Motor neuron (in vitro differentiated cells): ENCODE results near the gene SCD5. TPM values are rescaled to one million over a fixed set of nuclear protein-coding genes. Genes with fewer than 3 reads are reported as not detected.

Experiments used
- ATAC-seq, 8 experiments: fragments of 200-7000 bp; cut with Tn5 transposase; replicated peaks in 6 of 8; 2 replicates each; pipeline ENCODE4 v1.8.0; 2021; ENCODE audit warnings: mild to moderate bottlenecking in 8 of 8, moderate library complexity in 8 of 8
- H3K27ac ChIP-seq, 2 donors: fragments of 250-450 bp; sonication (Bioruptor Pico); 2 replicates each; pipeline ENCODE4 v1.9.0; 2021; ENCODE audit warnings: antibody characterized with exemption in 2 of 2, mild to moderate bottlenecking in 2 of 2, moderate library complexity in 1 of 2
- H3K4me1 ChIP-seq, 2 donors: fragments of 250-450 bp; sonication (Bioruptor Pico); replicated peaks in 1 of 2; 2 replicates each; pipeline ENCODE4 v1.6.1; 2021; ENCODE audit warnings: antibody characterized with exemption in 2 of 2, mild to moderate bottlenecking in 2 of 2, moderate library complexity in 1 of 2
- H3K4me3 ChIP-seq, 5 donors: fragments of 250-450 bp; sonication (Bioruptor Pico); 2 replicates each; pipeline ENCODE4 v1.9.0; 2021; ENCODE audit warnings: antibody characterized with exemption in 5 of 5, mild to moderate bottlenecking in 5 of 5, moderate library complexity in 4 of 5
- WGBS, 10 experiments: fragments of 450-650 bp; shearing (Covaris generic); methylation state at CpG; one replicate each; pipeline ENCODE4 v1.0.0; 2022; 5-methylcytosine and 5-hydroxymethylcytosine counted together
- in situ Hi-C, 9 experiments: fragments of 400-800 bp; cut with MboI; loops; one replicate each; pipeline ENCODE4 v1.15.0; 2021; ENCODE audit warnings: low sequenced_read_pairs in 9 of 9, low pct_unique_long_range_greater_than_20kb in 2 of 9; ENCODE audit not compliant: unreplicated experiment in 9 of 9
- total RNA-seq, 8 experiments: library from RNA; unstranded; fragments of 300-600 nt; gene quantifications; 2 replicates each; pipeline versions ENCODE4 v1.2.3 to v1.2.4, GENCODE V29; 2022

Gene SCD5
- total RNA-seq, 8 experiments from 2014 or later: 1.4 to 127 (median 53.0) TPM

DNA sequence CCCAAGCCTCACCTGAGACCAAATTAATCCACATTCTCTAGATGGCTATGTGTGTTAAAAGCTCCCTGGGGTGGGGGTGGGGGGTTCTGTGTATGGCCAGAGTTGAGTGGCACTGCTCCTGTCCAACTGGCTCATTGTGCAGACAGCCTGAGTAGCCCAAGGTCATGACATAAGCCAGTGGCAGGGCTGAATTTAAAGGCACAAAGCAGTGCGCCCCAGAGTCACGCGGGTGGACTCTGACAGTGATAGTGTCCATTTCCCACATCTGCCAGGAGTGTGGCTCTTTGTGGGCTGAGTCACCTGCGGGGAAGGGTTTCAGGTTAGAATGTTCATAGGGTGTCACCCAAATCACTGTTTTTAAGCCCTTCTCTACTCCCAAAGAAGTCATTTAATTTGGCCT lies 45.4 kb downstream of the SCD5 start:
- peaks cover 33 to 34% of the 10 kb centered on the region in 2 donors for H3K4me1 ChIP-seq
- ATAC-seq: no peak
- H3K4me3 ChIP-seq: no peak overlapping the region

DNA sequence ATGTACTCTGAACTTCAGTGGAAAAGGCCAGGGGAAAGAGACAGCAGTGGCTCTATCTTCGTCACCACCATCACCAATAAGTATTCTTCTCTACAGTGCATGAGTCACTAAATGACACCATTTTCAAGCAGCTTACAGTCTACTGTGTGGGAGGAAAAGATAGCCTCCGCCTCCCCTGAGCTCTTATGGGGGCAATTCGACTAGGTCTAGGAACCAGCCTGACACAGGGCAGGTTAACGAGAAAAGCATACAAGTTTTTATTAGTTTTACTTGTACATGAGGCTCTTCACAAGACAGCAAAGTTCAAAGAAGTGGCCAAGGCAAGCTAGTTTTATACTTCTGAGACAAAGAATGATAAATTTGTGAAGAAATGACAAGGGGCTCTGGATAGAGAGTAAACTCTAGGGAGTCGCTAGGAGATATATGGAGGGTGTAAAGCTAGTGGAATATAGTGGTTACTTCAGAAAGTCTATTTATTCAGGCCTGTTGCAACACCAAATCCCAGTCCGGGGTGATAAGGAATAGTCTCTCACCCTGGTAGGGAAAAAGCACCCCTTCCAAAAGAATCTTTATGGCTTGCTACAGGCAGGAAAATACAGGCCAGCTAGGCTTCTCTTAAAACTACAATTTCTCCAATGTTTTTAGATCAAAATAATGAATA lies 49.7 kb downstream of the SCD5 start:
- peak in 2 of 8 experiments; percentile 43 to 65 for ATAC-seq
- H3K4me1 ChIP-seq: peaks cover 37 to 38% of the 10 kb centered on the region in 2 donors
- in situ Hi-C loops: loop anchor here in 3 of 9 experiments (25.0 kb wide), 2 partner anchors 262 to 287 kb away; no protein-coding TSS in a partner anchor
- no peak overlapping the region for H3K27ac ChIP-seq
- no peak overlapping the region for H3K4me3 ChIP-seq
- 68 to 100% (median 93%) methylated on average over 1 to 6 of the region's 6 CpGs; no CpG with 5 or more reads in 2 of the 10 experiments for WGBS, 10 experiments

More for the DNA sequence above, 45.4 kb downstream of the SCD5 start:
- 40 to 100% (median 82%) methylated on average over 1 to 4 of the region's 4 CpGs; no CpG with 5 or more reads in 4 of the 10 experiments for WGBS, 10 experiments
- H3K27ac ChIP-seq: no peak overlapping the region
- in situ Hi-C loops: no loop called here

DNA sequence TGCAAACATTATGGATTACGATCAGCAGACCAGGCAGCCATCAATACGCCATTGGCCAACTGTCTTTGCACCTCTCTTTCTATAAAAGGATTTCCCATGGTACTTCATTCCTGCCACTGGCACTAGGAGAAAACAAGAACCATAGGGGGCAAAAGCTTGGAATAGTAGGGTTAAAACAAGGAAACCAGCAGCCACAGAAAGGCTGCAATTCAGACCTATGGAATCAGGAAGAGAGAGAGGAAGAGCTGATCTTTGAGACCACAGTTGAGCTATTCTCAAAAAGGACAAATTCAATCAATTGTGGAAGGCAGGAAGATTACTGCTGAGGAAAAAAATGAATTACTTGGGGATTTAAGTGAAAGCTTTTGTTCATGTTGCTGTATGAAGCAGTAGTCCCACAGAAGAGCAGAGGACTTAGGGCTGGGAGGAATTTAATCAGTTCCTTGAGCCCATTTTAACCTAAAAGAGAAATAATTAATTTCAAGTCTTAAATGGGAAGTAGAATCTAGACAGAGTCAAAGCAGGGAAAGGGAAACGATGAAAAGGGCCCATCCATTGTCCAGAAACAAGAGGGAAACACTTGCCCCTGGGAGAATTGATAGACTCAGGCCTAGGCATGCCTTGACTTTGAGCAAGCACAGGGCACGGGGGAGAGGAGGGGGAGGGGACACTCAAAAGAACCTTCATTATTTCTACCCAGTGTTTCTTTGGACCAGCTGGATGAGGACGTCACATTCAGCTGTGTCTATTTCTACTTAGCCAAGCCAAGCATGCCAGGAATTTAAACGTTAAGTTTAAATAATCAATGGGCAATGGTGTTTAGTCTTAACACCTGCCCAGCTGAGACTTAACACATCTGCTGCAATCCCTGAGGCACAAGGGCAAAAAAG lies 50.7 kb downstream of the SCD5 start:
- peaks cover 27 to 30% of the 10 kb centered on the region in 2 donors for H3K4me1 ChIP-seq
- in situ Hi-C loops: loop anchor here in 3 of 9 experiments (25.0 kb wide), 2 partner anchors 261 to 286 kb away; no protein-coding TSS in a partner anchor
- 24 to 94% (median 70%) methylated on average over 1 to 5 of the region's 6 CpGs for WGBS, 10 experiments
- H3K27ac ChIP-seq: no peak overlapping the region
- no peak overlapping the region for H3K4me3 ChIP-seq
- ATAC-seq: peak in 5 of 8 experiments; percentile 29 to 65 (median 43)

DNA sequence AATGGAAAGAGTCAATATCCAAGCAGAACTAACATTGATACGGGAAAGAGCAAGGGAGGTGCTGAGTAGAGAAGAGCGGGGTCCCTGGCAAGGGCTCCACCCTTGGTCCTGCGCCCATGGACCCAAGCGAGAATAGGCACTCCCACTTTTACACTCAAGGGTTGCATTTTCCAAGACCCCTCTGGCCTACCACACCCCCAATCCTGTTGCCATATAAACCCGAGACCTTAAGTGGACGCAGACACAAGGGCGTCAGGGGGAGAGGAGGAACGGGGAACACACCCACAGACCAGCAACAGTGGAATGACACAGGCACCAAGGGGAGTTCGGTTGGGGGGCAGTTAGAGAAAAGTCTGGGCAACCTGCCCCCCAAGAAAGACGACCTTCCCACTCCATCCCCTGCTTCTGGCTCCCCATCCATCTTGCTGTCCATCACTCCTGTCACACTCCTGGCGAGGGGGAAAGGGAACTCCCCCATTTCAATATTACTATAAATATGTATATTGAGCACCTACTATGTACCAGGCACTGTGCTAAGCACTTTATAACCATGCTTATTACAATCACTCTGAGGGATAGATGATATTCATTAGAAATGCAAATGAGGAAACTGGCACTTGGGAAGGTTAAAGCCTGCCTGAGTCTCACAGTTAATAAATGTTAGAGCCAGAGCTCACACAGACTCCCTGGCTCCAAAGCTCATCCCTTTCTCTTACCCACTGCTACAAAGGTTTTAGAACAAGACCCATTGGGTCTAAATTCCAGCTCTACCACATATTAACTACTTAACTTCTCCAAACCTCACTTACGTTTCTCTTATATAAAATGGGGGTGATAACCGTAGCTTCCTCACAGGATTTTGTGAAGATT lies 51.7 kb downstream of the SCD5 start:
- ATAC-seq: no peak
- Histone ChIP-seq H3K4me3 (no peak overlapping the region), H3K27ac (no peak overlapping the region), H3K4me1 (peaks cover 20% of the 10 kb centered on the region in 2 donors)
- in situ Hi-C loops: loop anchor here in 3 of 9 experiments (25.0 kb wide), 2 partner anchors 260 to 285 kb away; no protein-coding TSS in a partner anchor
- 72 to 100% (median 91%) methylated on average over 1 to 9 of the region's 13 CpGs; no CpG with 5 or more reads in 1 of the 10 experiments for WGBS, 10 experiments

DNA sequence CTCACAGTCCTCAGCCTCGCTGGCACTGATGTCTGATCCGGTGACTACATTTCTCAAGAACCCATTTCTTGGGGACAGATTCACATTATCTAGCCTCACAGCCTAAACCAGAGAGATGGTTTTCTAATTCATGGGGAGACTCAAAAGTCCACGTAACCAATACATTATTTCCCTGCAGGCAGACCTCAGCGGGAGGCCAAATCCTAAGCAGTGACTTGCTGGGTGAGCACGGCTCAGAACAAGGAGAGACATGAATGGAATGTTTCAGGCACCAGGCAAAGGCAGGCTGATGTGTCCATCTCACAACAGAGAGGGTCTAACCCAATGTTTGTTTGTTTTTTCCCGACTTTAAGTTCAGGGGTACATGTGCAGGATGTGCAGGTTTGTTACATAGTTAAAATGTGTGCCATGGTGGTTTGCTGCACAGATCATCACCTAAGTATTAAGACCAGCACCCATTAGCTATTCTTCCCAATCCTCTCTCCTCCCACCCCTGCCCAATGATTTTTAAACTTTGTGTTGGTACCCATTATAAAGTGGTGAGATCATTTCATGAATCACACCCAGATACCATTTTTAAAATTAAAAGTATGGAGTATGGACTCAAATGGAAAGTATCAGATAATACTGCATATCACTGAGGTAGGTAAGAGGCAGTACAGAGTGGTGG lies 53.3 kb downstream of the SCD5 start:
- Histone ChIP-seq H3K27ac (no peak overlapping the region), H3K4me3 (no peak overlapping the region), H3K4me1 (peaks cover 17 to 20% of the 10 kb centered on the region in 2 donors)
- 44 to 71% (median 53%) methylated on average over 1 to 4 of the region's 6 CpGs; no CpG with 5 or more reads in 3 of the 10 experiments for WGBS, 10 experiments
- in situ Hi-C loops: loop anchor here in 3 of 9 experiments (25.0 kb wide), 2 partner anchors 258 to 283 kb away; no protein-coding TSS in a partner anchor
- ATAC-seq: peak in 1 of 8 experiments; percentile 17

DNA sequence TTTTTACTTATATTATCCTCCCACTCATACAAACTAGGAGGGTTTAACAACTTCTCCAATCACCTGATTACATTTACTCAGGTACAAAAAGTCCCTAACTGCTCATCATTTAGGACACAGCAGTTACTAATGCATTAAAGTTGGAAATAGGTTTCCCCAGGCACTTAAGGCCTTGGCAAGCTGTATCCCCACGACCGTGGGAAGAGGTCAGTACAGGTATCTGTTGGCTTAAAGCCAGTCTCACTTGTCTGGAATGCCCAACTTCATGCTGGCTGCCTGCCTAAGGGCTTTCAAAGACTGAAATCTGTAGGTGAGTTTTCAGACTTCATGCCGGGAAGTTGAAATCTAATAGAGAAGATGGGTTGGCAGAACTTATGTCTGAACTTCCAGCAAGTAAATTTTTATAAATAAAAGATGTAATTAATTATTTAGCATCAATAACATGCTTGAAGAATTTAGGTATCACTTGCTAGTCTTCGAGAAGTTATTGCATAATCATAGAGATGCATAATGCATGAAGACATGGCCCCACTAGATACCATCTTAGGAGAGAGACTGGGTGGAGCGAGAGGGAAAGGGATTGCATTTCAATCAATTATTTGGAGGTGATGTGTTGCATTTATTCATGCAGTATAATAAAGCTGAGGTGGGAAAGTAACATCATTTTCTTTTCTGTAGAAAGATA lies 54.2 kb downstream of the SCD5 start:
- in situ Hi-C loops: loop anchor here in 3 of 9 experiments (25.0 kb wide), 2 partner anchors 257 to 282 kb away; no protein-coding TSS in a partner anchor
- WGBS, 10 experiments: 9 to 92% (median 81%) methylated on average over 2 to 5 of the region's 5 CpGs; no CpG with 5 or more reads in 1 of the 10 experiments
- H3K27ac ChIP-seq: no peak overlapping the region
- H3K4me1 ChIP-seq: peaks cover 17 to 20% of the 10 kb centered on the region in 2 donors
- no peak overlapping the region for H3K4me3 ChIP-seq
- peak in 2 of 8 experiments; percentile 30 to 52 for ATAC-seq

DNA sequence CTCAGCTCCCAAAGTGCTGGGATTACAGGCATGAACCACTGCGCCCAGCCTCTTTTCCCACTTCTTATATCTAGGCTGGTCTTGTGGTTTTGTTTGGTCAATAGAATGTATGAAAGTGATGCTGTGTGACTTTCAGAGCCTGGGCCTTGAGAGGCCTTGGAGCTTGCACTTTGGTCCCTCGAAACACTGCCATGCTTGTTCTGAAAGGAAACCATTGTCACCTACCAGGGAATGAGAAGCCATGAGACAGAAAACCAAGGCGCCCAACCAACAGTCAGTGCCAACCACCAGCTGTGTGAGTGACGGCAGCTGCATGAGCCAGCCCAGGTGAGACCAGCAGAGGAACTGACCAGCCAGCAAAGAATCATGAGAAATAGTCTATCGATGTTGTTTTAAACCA lies 57.4 kb downstream of the SCD5 start:
- Histone ChIP-seq H3K4me1 (peaks cover 0 to 7% of the 10 kb centered on the region in 2 donors), H3K4me3 (no peak overlapping the region), H3K27ac (no peak overlapping the region)
- no peak for ATAC-seq
- in situ Hi-C loops: loop anchor here in 3 of 9 experiments (25.0 kb wide), 2 partner anchors 254 to 279 kb away; no protein-coding TSS in a partner anchor
- WGBS, 10 experiments: 94 to 100% (median 100%) methylated on average over 1 to 2 of the region's 5 CpGs; no CpG with 5 or more reads in 7 of the 10 experiments

DNA sequence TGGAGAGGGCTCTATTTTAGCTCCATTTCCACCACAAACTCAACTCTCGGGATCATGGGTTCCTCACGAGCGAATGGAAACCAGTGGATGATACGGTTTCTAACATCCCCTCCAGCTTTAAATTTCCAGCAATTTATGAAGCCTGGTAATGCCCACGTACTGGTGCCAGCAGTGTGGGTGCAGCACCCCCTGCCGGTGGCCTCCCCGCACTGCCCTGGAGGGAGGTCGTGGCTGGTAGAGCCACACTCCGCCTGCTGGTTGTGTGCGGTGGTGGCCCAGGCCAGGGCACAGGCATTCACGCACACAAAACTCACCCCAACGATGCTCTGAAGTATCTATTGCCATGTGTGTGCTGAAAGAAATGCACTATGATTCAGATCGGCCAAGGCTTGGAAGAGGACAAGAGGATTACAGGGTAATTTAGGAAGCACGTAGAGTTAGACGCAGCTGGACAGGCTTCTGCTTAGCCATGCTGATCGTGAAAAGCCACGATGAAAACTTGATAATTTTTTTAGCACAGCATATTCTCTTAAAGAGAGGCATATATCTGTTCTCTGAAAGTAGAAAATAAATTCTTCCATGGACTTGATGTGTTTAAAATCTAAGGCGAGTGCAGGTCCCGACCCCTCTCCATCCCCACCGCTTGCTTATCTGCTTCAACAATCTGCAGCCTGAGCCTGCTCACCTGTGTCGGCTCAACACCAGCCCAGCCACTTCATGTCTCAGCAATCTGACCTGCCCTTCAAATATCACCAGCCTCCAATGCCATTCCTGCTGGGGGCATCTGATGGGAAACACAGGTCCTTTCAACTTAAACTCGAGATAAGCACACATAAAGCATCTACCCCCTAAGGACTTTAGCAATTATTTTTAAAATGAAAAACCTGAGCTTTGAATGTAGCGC lies 59.1 kb downstream of the SCD5 start:
- no peak overlapping the region for H3K4me3 ChIP-seq
- peaks cover 0 to 5% of the 10 kb centered on the region in 2 donors for H3K4me1 ChIP-seq
- ATAC-seq: peak; percentile 42 to 100 (median 78)
- H3K27ac ChIP-seq: no peak overlapping the region
- in situ Hi-C loops: loop anchor here in 3 of 9 experiments (25.0 kb wide), 2 partner anchors 252 to 277 kb away; no protein-coding TSS in a partner anchor
- 61 to 100% (median 83%) methylated on average over 2 to 18 of the region's 23 CpGs for WGBS, 10 experiments

DNA sequence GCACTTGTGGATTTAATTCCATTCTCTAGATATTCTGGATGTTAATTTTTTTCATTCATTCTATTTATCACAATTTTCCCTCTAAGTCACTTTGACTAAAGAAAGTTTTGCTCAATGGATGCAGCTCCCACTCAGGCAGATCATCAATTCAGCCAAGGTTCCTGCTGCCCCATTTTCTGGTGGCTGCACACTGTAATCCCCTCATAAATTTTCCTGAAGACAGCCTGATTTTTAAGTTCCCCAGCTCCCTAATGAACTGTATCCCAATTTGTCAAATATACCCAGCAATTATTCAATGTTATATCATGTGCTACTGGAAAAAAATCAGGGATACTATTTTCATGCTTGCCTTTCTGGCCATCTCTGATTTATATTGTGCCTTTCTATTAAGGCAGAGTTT lies 61.2 kb downstream of the SCD5 start:
- ATAC-seq: no peak
- in situ Hi-C loops: loop anchor here in 3 of 9 experiments (25.0 kb wide), 2 partner anchors 250 to 275 kb away; no protein-coding TSS in a partner anchor
- Histone ChIP-seq H3K27ac (no peak overlapping the region), H3K4me3 (no peak overlapping the region), H3K4me1 (peaks cover 0 to 5% of the 10 kb centered on the region in 2 donors)

DNA sequence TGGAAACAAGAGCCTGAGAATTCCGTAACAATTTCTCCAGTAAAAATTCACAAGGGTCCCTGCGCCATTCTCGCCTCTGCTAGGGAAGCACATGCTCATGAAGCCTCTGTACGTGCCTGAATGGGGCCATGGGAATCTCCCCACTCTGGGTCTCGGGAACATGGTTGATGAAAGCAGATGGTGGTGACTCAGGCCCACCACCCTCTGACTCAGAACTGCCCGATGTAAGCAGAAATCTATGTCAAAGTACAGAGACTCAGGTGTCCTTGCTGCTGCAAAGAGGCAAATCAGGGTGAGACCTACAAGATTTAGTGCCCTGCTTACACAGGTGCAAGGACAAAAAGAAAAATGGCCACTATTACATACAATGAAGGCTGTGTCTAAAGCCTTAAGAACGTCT lies 65.0 kb downstream of the SCD5 start:
- Histone ChIP-seq H3K4me3 (no peak overlapping the region), H3K27ac (no peak overlapping the region), H3K4me1 (peaks cover 5% of the 10 kb centered on the region in 2 donors)
- peak in 4 of 8 experiments; percentile 46 to 84 (median 66) for ATAC-seq
- in situ Hi-C loops: loop anchor here in 3 of 9 experiments (25.0 kb wide), 2 partner anchors 246 to 271 kb away; no protein-coding TSS in a partner anchor
- 39 to 100% (median 90%) methylated on average over 1 to 6 of the region's 7 CpGs; no CpG with 5 or more reads in 1 of the 10 experiments for WGBS, 10 experiments
